Measurements from ENCODE around the gene SMC4. TPM values are rescaled to one million over a fixed set of nuclear protein-coding genes. Genes with fewer than 3 reads are reported as not detected.

Gene SMC4
- total and polyA plus RNA-seq, 2 of the 13 experiments (the other 11 are each of a cell fraction or from before 2014, with no cell fraction given), result 19.2 to 74.3 TPM

DNA sequence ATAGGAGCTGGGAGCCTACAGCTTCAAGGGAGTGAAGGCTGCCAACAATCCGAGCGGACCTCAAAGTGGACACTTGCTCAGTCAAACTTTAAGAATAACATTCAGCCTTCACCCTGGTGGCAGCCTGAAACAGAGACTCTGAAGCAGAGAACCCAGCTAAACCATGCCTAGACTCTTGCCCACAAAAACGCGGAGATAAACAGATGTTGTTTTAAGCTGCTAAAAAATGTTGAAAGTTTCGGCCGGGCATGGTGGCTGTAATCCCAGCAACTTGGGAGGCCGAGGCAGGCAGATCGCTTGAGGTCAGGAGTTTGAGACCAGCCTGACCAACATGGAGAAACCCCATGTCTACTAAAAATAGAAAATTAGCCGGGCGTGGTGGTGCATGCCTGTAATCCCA is 79.9 kb downstream of the SMC4 start:
- no peak overlapping the region for H2AFZ ChIP-seq (ENCODE audit: low read length)
- H3K9me3 ChIP-seq (ENCODE audit: low read length), result no peaks in the 10 kb centered on the region
- no peak overlapping the region for H3K4me2 ChIP-seq (ENCODE audit: low read depth, low read length)
- H3K36me3 ChIP-seq (replicated peaks in 1 of 2; ENCODE audit: control insufficient read depth in 1 of 2, insufficient read depth in 2 of 2, low read length in 2 of 2), result no peaks in the 10 kb centered on the region
- BruUV-seq (replicated peaks), result no TSS peak
- H3K4me3 ChIP-seq (replicated peaks in 1 of 3; ENCODE audit: insufficient read depth in 1 of 3, low read depth in 2 of 3, low read length in 3 of 3), result no peak overlapping the region
- no peak overlapping the region for H3K9ac ChIP-seq (ENCODE audit: insufficient read depth, low read depth, low read length)
- TF ChIP-seq, protein P1, sequence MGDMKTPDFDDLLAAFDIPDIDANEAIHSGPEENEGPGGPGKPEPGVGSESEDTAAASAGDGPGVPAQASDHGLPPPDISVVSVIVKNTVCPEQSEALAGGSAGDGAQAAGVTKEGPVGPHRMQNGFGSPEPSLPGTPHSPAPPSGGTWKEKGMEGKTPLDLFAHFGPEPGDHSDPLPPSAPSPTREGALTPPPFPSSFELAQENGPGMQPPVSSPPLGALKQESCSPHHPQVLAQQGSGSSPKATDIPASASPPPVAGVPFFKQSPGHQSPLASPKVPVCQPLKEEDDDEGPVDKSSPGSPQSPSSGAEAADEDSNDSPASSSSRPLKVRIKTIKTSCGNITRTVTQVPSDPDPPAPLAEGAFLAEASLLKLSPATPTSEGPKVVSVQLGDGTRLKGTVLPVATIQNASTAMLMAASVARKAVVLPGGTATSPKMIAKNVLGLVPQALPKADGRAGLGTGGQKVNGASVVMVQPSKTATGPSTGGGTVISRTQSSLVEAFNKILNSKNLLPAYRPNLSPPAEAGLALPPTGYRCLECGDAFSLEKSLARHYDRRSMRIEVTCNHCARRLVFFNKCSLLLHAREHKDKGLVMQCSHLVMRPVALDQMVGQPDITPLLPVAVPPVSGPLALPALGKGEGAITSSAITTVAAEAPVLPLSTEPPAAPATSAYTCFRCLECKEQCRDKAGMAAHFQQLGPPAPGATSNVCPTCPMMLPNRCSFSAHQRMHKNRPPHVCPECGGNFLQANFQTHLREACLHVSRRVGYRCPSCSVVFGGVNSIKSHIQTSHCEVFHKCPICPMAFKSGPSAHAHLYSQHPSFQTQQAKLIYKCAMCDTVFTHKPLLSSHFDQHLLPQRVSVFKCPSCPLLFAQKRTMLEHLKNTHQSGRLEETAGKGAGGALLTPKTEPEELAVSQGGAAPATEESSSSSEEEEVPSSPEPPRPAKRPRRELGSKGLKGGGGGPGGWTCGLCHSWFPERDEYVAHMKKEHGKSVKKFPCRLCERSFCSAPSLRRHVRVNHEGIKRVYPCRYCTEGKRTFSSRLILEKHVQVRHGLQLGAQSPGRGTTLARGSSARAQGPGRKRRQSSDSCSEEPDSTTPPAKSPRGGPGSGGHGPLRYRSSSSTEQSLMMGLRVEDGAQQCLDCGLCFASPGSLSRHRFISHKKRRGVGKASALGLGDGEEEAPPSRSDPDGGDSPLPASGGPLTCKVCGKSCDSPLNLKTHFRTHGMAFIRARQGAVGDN (CRISPR knock-in tag; IDR thresholded peaks at IDR 0.05), result no peak
- TF ChIP-seq ZNF713 (CRISPR knock-in tag; IDR thresholded peaks at IDR 0.05) (no peak), MAFK (conservative IDR thresholded peaks at IDR 0.05 in 1 of 2, IDR thresholded peaks at IDR 0.05 in 1 of 2; ENCODE audit: low read length in 2 of 2) (no peak)
- TF ChIP-seq, protein P2, sequence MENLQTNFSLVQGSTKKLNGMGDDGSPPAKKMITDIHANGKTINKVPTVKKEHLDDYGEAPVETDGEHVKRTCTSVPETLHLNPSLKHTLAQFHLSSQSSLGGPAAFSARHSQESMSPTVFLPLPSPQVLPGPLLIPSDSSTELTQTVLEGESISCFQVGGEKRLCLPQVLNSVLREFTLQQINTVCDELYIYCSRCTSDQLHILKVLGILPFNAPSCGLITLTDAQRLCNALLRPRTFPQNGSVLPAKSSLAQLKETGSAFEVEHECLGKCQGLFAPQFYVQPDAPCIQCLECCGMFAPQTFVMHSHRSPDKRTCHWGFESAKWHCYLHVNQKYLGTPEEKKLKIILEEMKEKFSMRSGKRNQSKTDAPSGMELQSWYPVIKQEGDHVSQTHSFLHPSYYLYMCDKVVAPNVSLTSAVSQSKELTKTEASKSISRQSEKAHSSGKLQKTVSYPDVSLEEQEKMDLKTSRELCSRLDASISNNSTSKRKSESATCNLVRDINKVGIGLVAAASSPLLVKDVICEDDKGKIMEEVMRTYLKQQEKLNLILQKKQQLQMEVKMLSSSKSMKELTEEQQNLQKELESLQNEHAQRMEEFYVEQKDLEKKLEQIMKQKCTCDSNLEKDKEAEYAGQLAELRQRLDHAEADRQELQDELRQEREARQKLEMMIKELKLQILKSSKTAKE (CRISPR knock-in tag; IDR thresholded peaks at IDR 0.05; ENCODE audit: borderline replicate concordance), result no peak
- in situ Hi-C loops (cut with HindIII; ENCODE audit: extremely low pct_ligation_motif_present, low pct_unique_long_range_greater_than_20kb) (no loop called here), intact Hi-C loops (cut with micrococcal nuclease; ENCODE audit: unreplicated experiment) (no loop called here)
- DNase-seq (ENCODE audit: low spot score) (no peak), ATAC-seq (no peak), FAIRE-seq (no peak)
- no peaks in the 10 kb centered on the region for H4K20me1 ChIP-seq (ENCODE audit: insufficient read depth, low read length)
- H3K27ac ChIP-seq (ENCODE audit: extremely low read length, insufficient read depth, low read length), result no peak overlapping the region
- POLR2A ChIA-PET, result no interaction called here
- 67% methylated on average over 10 of the region's 10 CpGs for WGBS (ENCODE audit: low lambda C conversion rate)
- H3K27me3 ChIP-seq (ENCODE audit: control insufficient read depth in 1 of 2, insufficient read depth in 2 of 2, low read length in 2 of 2), result no peaks in the 10 kb centered on the region
- peaks cover 6% of the 10 kb centered on the region; the same call in 1 of the 2 replicates for H3K4me1 ChIP-seq (ENCODE audit: insufficient read depth, low read length)
- CTCF ChIA-PET (ENCODE audit: low intra/inter-chr PET ratio, low total read pairs), result no interaction called here
- H3K79me2 ChIP-seq (ENCODE audit: insufficient read depth, low read length), result no peaks in the 10 kb centered on the region
